Neural cell (in vitro differentiated cells): ENCODE results near the gene MIPOL1. TPM values are rescaled to one million over a fixed set of nuclear protein-coding genes. Genes with fewer than 3 reads are reported as not detected.
"Not testable (repeated sequence)": the region's sequence is repeated elsewhere in the genome, so short reads cannot be mapped to it uniquely, and the experiment has no call there.

Source experiments
- H2AFZ ChIP-seq: fragments of 200-600, 300-800 bp; sonication (generic), shearing (Covaris generic); 2 replicates; pipeline ENCODE4 v1.6.0; 2014; ENCODE audit warnings: low read depth, mild to moderate bottlenecking, antibody characterized with exemption, low read length, moderate library complexity
- H3F3A ChIP-seq: fragments of 200-600 bp; shearing (Covaris generic); 2 replicates; pipeline ENCODE4 v1.6.1; 2016; ENCODE audit warnings: mild to moderate bottlenecking, moderate library complexity, mixed read lengths, antibody characterized with exemption, low read length; ENCODE audit not compliant: insufficient read depth, poor library complexity, severe bottlenecking
- H3K27ac ChIP-seq: fragments of 200-600, 300-800 bp; sonication (generic), shearing (Covaris generic); 2 replicates; pipeline ENCODE4 v1.5.1; 2014; ENCODE audit warnings: mild to moderate bottlenecking, low read length, moderate library complexity
- H3K27me3 ChIP-seq: fragments of 300-800, 200-600 bp; sonication (generic), shearing (Covaris generic); 2 replicates; pipeline ENCODE4 v1.6.0; 2014; ENCODE audit warnings: mild to moderate bottlenecking, low read depth, low read length, moderate library complexity; ENCODE audit not compliant: insufficient read depth
- H3K36me3 ChIP-seq: fragments of 300-800, 200-600 bp; sonication (generic), shearing (Covaris generic); 2 replicates; pipeline ENCODE4 v1.5.1; 2014; ENCODE audit warnings: mild to moderate bottlenecking, antibody characterized with exemption, low read length, moderate library complexity; ENCODE audit not compliant: insufficient read depth
- H3K4me2 ChIP-seq: fragments of 300-800, 200-600 bp; sonication (generic), shearing (Covaris generic); 2 replicates; pipeline ENCODE4 v1.6.0; 2014; ENCODE audit warnings: mild to moderate bottlenecking, low read length
- H3K4me3 ChIP-seq: fragments of 300-800, 200-600 bp; sonication (generic), shearing (Covaris generic); 2 replicates; pipeline ENCODE4 v1.5.1; 2014; ENCODE audit warnings: mild to moderate bottlenecking, low read length, moderate library complexity
- H3K79me2 ChIP-seq: fragments of 200-600 bp; shearing (Covaris generic); replicated peaks from 2 replicates; pipeline ENCODE4 v1.6.0; 2014; ENCODE audit warnings: mild to moderate bottlenecking, low read length, moderate library complexity; ENCODE audit not compliant: insufficient read depth
- H3K9ac ChIP-seq: fragments of 300-800, 200-600 bp; sonication (generic), shearing (Covaris generic); 2 replicates; pipeline ENCODE4 v1.6.1; 2016; ENCODE audit warnings: mild to moderate bottlenecking, low read length, mixed read lengths
- H3K9me2 ChIP-seq: fragments of 200-600 bp; shearing (Covaris generic); 2 replicates; pipeline ENCODE4 v1.6.1; 2016; ENCODE audit warnings: mild to moderate bottlenecking, low read length, mixed read lengths; ENCODE audit not compliant: insufficient read depth
- H3K9me3 ChIP-seq: fragments of 200-600, 300-800 bp; sonication (generic), shearing (Covaris generic); 2 replicates; pipeline ENCODE4 v1.6.1; 2016; ENCODE audit warnings: mild to moderate bottlenecking, mixed run types, low read length, moderate library complexity, mixed read lengths
- H4K20me1 ChIP-seq: fragments of 200-600 bp; shearing (Covaris generic); 2 replicates; pipeline ENCODE4 v1.6.1; 2016; ENCODE audit warnings: mild to moderate bottlenecking, mixed run types; ENCODE audit not compliant: insufficient read depth
- EP300 ChIP-seq: fragments of 450-650 bp; conservative IDR thresholded peaks from 2 replicates; pipeline ENCODE4 v1.6.1; 2014; ENCODE audit warnings: antibody characterized with exemption, mild to moderate bottlenecking, moderate library complexity; ENCODE audit not compliant: poor library complexity, severe bottlenecking
- EZH2 ChIP-seq: fragments of 200-600, 300-800 bp; shearing (Covaris generic), sonication (generic); IDR thresholded peaks from 2 replicates; pipeline ENCODE4 v1.6.1; 2014; ENCODE audit warnings: antibody characterized with exemption, low read length, borderline replicate concordance, mild to moderate bottlenecking; ENCODE audit not compliant: insufficient read depth, poor library complexity, severe bottlenecking
- MXI1 ChIP-seq: fragments of 450-650 bp; conservative IDR thresholded peaks from 2 replicates; pipeline ENCODE4 v1.6.1; 2014; ENCODE audit warnings: antibody characterized with exemption, mild to moderate bottlenecking; ENCODE audit not compliant: poor library complexity, severe bottlenecking
- POLR2AphosphoS5 ChIP-seq: IDR thresholded peaks from 2 replicates; pipeline ENCODE4 v1.6.1; 2012
- RAD21 ChIP-seq: fragments of 450-650 bp; conservative IDR thresholded peaks from 2 replicates; pipeline ENCODE4 v1.6.1; 2014; ENCODE audit warnings: antibody characterized with exemption, mild to moderate bottlenecking, moderate library complexity
- SMC3 ChIP-seq: fragments of 450-650 bp; conservative IDR thresholded peaks from 2 replicates; pipeline ENCODE4 v1.6.1; 2014; ENCODE audit warnings: antibody characterized with exemption, mild to moderate bottlenecking, moderate library complexity; ENCODE audit not compliant: poor library complexity
- TAF1 ChIP-seq: IDR thresholded peaks from 2 replicates; pipeline ENCODE4 v1.6.1; 2012; ENCODE audit warnings: low read depth
- polyA plus RNA-seq: library from polyadenylated mRNA; depleted of rRNA; stranded (reverse); fragments of >200 nt; gene quantifications from 2 replicates; pipeline ENCODE4 v1.2.3, GENCODE V29; 2014
- TF ChIP-seq, protein P1 (sequence below): IDR thresholded peaks from 2 replicates; pipeline ENCODE4 v1.6.1; 2012; ENCODE audit warnings: borderline replicate concordance
- TF ChIP-seq, protein P2 (sequence below): fragments of 450-650 bp; IDR thresholded peaks from 2 replicates; pipeline ENCODE4 v1.5.1; 2014; ENCODE audit warnings: antibody characterized with exemption, mild to moderate bottlenecking, moderate library complexity; ENCODE audit not compliant: poor library complexity, severe bottlenecking

The MIPOL1 gene
- polyA plus RNA-seq, 1 donor from 2014 or later, result 1.3 TPM

DNA sequence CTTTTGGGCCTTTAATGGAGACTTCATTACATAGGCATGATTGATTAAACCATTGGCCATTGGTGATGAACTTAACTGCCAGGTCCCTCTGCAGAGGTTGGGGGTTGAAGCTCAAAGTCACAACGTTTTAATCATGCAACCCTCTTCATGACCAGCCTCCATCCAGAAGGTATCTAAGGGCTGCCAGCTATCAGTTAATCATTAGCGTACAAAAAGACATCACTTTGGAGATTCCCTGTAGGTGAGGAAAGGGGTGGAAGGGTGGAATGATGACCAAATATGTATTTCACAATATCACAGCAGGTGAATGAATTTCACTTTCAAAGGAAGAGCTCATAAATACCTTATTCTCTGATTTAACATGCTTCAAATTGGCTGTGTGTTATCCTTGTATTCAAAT, 92.0 kb downstream of the MIPOL1 start:
- Histone ChIP-seq H3K9me3 (no peaks in the 10 kb centered on the region), H2AFZ (no peak overlapping the region), H4K20me1 (no peaks in the 10 kb centered on the region), H3K9ac (no peak overlapping the region), H3K9me2 (no peaks in the 10 kb centered on the region), H3K79me2 (no peaks in the 10 kb centered on the region), H3K27ac (no peak overlapping the region), H3K4me2 (no peak overlapping the region), H3K27me3 (no peaks in the 10 kb centered on the region), H3K36me3 (no peaks in the 10 kb centered on the region), H3F3A (no peaks in the 10 kb centered on the region), H3K4me3 (no peak overlapping the region)
- TF ChIP-seq, protein P1, sequence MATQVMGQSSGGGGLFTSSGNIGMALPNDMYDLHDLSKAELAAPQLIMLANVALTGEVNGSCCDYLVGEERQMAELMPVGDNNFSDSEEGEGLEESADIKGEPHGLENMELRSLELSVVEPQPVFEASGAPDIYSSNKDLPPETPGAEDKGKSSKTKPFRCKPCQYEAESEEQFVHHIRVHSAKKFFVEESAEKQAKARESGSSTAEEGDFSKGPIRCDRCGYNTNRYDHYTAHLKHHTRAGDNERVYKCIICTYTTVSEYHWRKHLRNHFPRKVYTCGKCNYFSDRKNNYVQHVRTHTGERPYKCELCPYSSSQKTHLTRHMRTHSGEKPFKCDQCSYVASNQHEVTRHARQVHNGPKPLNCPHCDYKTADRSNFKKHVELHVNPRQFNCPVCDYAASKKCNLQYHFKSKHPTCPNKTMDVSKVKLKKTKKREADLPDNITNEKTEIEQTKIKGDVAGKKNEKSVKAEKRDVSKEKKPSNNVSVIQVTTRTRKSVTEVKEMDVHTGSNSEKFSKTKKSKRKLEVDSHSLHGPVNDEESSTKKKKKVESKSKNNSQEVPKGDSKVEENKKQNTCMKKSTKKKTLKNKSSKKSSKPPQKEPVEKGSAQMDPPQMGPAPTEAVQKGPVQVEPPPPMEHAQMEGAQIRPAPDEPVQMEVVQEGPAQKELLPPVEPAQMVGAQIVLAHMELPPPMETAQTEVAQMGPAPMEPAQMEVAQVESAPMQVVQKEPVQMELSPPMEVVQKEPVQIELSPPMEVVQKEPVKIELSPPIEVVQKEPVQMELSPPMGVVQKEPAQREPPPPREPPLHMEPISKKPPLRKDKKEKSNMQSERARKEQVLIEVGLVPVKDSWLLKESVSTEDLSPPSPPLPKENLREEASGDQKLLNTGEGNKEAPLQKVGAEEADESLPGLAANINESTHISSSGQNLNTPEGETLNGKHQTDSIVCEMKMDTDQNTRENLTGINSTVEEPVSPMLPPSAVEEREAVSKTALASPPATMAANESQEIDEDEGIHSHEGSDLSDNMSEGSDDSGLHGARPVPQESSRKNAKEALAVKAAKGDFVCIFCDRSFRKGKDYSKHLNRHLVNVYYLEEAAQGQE, result no peak
- TF ChIP-seq MXI1 (no peak), SMC3 (no peak), TAF1 (no peak), EZH2 (no peak), RAD21 (no peak), EP300 (no peak)
- TF ChIP-seq, protein P2, sequence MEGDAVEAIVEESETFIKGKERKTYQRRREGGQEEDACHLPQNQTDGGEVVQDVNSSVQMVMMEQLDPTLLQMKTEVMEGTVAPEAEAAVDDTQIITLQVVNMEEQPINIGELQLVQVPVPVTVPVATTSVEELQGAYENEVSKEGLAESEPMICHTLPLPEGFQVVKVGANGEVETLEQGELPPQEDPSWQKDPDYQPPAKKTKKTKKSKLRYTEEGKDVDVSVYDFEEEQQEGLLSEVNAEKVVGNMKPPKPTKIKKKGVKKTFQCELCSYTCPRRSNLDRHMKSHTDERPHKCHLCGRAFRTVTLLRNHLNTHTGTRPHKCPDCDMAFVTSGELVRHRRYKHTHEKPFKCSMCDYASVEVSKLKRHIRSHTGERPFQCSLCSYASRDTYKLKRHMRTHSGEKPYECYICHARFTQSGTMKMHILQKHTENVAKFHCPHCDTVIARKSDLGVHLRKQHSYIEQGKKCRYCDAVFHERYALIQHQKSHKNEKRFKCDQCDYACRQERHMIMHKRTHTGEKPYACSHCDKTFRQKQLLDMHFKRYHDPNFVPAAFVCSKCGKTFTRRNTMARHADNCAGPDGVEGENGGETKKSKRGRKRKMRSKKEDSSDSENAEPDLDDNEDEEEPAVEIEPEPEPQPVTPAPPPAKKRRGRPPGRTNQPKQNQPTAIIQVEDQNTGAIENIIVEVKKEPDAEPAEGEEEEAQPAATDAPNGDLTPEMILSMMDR, result no peak

DNA sequence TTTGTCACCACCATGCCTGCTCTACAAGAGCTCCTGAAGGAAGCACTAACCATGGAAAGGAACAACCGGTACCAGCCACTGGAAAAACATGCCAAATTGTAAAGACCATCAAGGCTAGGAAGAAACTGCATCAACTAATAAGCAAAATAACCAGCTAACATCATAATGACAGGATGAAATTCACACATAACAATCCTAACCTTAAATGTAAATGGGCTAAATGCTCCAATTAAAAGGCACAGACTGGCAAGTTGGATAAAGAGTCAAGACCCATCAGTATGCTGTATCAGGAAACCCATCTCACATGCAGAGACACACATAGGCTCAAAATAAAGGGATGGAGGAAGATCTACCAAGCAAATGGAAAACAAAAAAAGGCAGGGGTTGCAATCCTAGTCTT, 97.5 kb downstream of the MIPOL1 start:
- H3K4me3 ChIP-seq, H3K9ac ChIP-seq: not testable (repeated sequence)

DNA sequence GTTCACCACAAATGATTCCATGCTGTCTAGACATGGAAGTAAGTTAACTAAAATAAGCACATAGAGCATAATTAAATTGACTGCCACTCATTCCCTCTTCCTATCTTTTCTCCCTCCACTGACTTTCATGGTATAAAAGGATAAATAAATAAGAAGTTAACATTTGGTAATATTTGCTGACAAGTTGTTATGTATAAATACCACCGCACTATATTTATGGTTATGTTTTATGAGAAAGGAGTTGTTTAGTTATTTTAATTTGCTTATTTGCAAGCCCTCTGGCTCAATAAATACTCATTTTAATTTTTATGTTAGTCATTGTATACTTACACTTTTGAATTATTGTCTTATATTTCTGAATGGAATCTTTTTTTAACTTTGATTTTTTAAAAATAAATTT, 113.5 kb downstream of the MIPOL1 start:
- no peaks in the 10 kb centered on the region for H3F3A ChIP-seq
- H3K4me3 ChIP-seq, result no peak overlapping the region
- no peak overlapping the region for H3K9ac ChIP-seq
- no peak for TF ChIP-seq RAD21
- no peak for TF ChIP-seq MXI1
- TF ChIP-seq EP300, result no peak
- TF ChIP-seq SMC3, result no peak
- TF ChIP-seq EZH2, result no peak
- TF ChIP-seq TAF1, result no peak
- TF ChIP-seq, protein P1, result no peak
- no peak for TF ChIP-seq POLR2AphosphoS5
- TF ChIP-seq, protein P2, result no peak
- H3K9me3 ChIP-seq, result no peaks in the 10 kb centered on the region
- no peak overlapping the region for H3K4me2 ChIP-seq
- H3K36me3 ChIP-seq, result no peaks in the 10 kb centered on the region
- H4K20me1 ChIP-seq, result no peaks in the 10 kb centered on the region
- H2AFZ ChIP-seq, result no peak overlapping the region
- no peaks in the 10 kb centered on the region for H3K9me2 ChIP-seq
- H3K27me3 ChIP-seq, result no peaks in the 10 kb centered on the region
- H3K79me2 ChIP-seq, result no peaks in the 10 kb centered on the region
- H3K27ac ChIP-seq, result no peak overlapping the region

More for the DNA sequence above, 97.5 kb downstream of the MIPOL1 start:
- not testable (repeated sequence) for H4K20me1 ChIP-seq, H3K4me2 ChIP-seq, H3K27ac ChIP-seq, H3K79me2 ChIP-seq, H3F3A ChIP-seq, H3K9me3 ChIP-seq, H3K27me3 ChIP-seq, H3K36me3 ChIP-seq, H3K9me2 ChIP-seq, H2AFZ ChIP-seq
